GM12873 (cell line): Measurements from ENCODE around the gene RHOB.

Source experiments
- TF ChIP-seq, protein P1 (sequence below): IDR thresholded peaks from 2 replicates; pipeline ENCODE4 v1.5.1; 2012; ENCODE audit warnings: low read depth, mild to moderate bottlenecking, moderate library complexity, low read length, control low read depth; ENCODE audit not compliant: insufficient read depth; ENCODE audit errors: missing control alignments

Gene RHOB

GRCh38 chr2:20457661-20458630, 11.1 kb downstream of the RHOB start:
- TF ChIP-seq, protein P1, sequence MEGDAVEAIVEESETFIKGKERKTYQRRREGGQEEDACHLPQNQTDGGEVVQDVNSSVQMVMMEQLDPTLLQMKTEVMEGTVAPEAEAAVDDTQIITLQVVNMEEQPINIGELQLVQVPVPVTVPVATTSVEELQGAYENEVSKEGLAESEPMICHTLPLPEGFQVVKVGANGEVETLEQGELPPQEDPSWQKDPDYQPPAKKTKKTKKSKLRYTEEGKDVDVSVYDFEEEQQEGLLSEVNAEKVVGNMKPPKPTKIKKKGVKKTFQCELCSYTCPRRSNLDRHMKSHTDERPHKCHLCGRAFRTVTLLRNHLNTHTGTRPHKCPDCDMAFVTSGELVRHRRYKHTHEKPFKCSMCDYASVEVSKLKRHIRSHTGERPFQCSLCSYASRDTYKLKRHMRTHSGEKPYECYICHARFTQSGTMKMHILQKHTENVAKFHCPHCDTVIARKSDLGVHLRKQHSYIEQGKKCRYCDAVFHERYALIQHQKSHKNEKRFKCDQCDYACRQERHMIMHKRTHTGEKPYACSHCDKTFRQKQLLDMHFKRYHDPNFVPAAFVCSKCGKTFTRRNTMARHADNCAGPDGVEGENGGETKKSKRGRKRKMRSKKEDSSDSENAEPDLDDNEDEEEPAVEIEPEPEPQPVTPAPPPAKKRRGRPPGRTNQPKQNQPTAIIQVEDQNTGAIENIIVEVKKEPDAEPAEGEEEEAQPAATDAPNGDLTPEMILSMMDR, result no peak

- TF ChIP-seq, protein P1, result no peak
These were observed 19.0 kb downstream of the RHOB start for GRCh38 chr2:20465716-20466394.

GRCh38 chr2:20467789-20468548, 21.1 kb downstream of the RHOB start:
- TF ChIP-seq, protein P1, result no peak

GRCh38 chr2:20468549-20469500, 22.0 kb downstream of the RHOB start:
- TF ChIP-seq, protein P1, result no peak

DNA sequence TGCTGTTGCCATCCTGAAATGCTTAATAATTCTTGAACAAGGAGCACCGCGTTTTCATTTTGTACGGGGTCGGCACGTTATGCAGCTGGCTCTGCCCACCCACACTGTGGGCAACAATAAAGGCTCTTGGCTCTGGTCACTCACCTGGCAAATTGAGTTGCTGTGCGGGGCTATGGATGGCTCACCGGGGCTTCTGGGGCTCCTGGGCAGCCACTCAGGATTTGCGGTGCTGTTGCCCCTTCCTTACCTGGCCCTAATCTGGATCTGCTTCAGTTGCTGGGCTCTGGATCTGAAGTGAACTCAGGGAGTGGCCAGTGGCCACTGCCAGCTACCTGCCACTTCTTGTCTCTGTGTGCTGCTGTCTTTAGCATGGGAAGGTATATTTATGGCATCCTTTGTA, 22.7 kb downstream of the RHOB start:
- TF ChIP-seq, protein P1, result no peak

DNA sequence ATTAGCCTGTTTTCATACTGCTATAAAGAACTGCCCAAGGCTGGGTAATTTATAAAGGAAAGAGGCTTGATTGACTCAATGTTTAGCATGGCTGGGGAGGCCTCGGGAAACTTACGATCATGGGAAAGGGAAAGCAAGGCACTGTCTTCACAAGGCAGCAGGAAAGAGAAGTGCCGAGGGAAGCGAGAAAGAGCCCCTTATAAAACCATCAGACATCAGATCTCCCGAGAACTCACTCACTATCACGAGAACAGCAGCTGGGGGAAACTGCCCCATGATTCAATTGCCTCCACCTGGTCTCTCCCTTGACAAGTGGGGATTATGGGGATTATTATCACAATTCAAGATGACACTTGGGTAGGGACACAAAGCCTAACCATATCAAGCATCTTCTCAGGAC, 23.3 kb downstream of the RHOB start:
- TF ChIP-seq, protein P1, result no peak
